Neural cell (in vitro differentiated cells): ENCODE measurements around the gene LIME1. TPM values are rescaled to one million over a fixed set of nuclear protein-coding genes. Genes with fewer than 3 reads are reported as not detected.

ENCODE experiments used
- H2AFZ ChIP-seq: fragments of 200-600, 300-800 bp; sonication (generic), shearing (Covaris generic); 2 replicates; pipeline ENCODE4 v1.6.0; 2014; ENCODE audit warnings: low read depth, mild to moderate bottlenecking, antibody characterized with exemption, low read length, moderate library complexity
- H3F3A ChIP-seq: fragments of 200-600 bp; shearing (Covaris generic); 2 replicates; pipeline ENCODE4 v1.6.1; 2016; ENCODE audit warnings: mild to moderate bottlenecking, moderate library complexity, mixed read lengths, antibody characterized with exemption, low read length; ENCODE audit not compliant: insufficient read depth, poor library complexity, severe bottlenecking
- H3K27ac ChIP-seq: fragments of 200-600, 300-800 bp; sonication (generic), shearing (Covaris generic); 2 replicates; pipeline ENCODE4 v1.5.1; 2014; ENCODE audit warnings: mild to moderate bottlenecking, low read length, moderate library complexity
- H3K27me3 ChIP-seq: fragments of 300-800, 200-600 bp; sonication (generic), shearing (Covaris generic); 2 replicates; pipeline ENCODE4 v1.6.0; 2014; ENCODE audit warnings: mild to moderate bottlenecking, low read depth, low read length, moderate library complexity; ENCODE audit not compliant: insufficient read depth
- H3K36me3 ChIP-seq: fragments of 300-800, 200-600 bp; sonication (generic), shearing (Covaris generic); 2 replicates; pipeline ENCODE4 v1.5.1; 2014; ENCODE audit warnings: mild to moderate bottlenecking, antibody characterized with exemption, low read length, moderate library complexity; ENCODE audit not compliant: insufficient read depth
- H3K4me2 ChIP-seq: fragments of 300-800, 200-600 bp; sonication (generic), shearing (Covaris generic); 2 replicates; pipeline ENCODE4 v1.6.0; 2014; ENCODE audit warnings: mild to moderate bottlenecking, low read length
- H3K4me3 ChIP-seq: fragments of 300-800, 200-600 bp; sonication (generic), shearing (Covaris generic); 2 replicates; pipeline ENCODE4 v1.5.1; 2014; ENCODE audit warnings: mild to moderate bottlenecking, low read length, moderate library complexity
- H3K79me2 ChIP-seq: fragments of 200-600 bp; shearing (Covaris generic); replicated peaks from 2 replicates; pipeline ENCODE4 v1.6.0; 2014; ENCODE audit warnings: mild to moderate bottlenecking, low read length, moderate library complexity; ENCODE audit not compliant: insufficient read depth
- H3K9ac ChIP-seq: fragments of 300-800, 200-600 bp; sonication (generic), shearing (Covaris generic); 2 replicates; pipeline ENCODE4 v1.6.1; 2016; ENCODE audit warnings: mild to moderate bottlenecking, low read length, mixed read lengths
- H3K9me2 ChIP-seq: fragments of 200-600 bp; shearing (Covaris generic); 2 replicates; pipeline ENCODE4 v1.6.1; 2016; ENCODE audit warnings: mild to moderate bottlenecking, low read length, mixed read lengths; ENCODE audit not compliant: insufficient read depth
- H3K9me3 ChIP-seq: fragments of 200-600, 300-800 bp; sonication (generic), shearing (Covaris generic); 2 replicates; pipeline ENCODE4 v1.6.1; 2016; ENCODE audit warnings: mild to moderate bottlenecking, mixed run types, low read length, moderate library complexity, mixed read lengths
- H4K20me1 ChIP-seq: fragments of 200-600 bp; shearing (Covaris generic); 2 replicates; pipeline ENCODE4 v1.6.1; 2016; ENCODE audit warnings: mild to moderate bottlenecking, mixed run types; ENCODE audit not compliant: insufficient read depth
- EP300 ChIP-seq: fragments of 450-650 bp; conservative IDR thresholded peaks from 2 replicates; pipeline ENCODE4 v1.6.1; 2014; ENCODE audit warnings: antibody characterized with exemption, mild to moderate bottlenecking, moderate library complexity; ENCODE audit not compliant: poor library complexity, severe bottlenecking
- EZH2 ChIP-seq: fragments of 200-600, 300-800 bp; shearing (Covaris generic), sonication (generic); IDR thresholded peaks from 2 replicates; pipeline ENCODE4 v1.6.1; 2014; ENCODE audit warnings: antibody characterized with exemption, low read length, borderline replicate concordance, mild to moderate bottlenecking; ENCODE audit not compliant: insufficient read depth, poor library complexity, severe bottlenecking
- MXI1 ChIP-seq: fragments of 450-650 bp; conservative IDR thresholded peaks from 2 replicates; pipeline ENCODE4 v1.6.1; 2014; ENCODE audit warnings: antibody characterized with exemption, mild to moderate bottlenecking; ENCODE audit not compliant: poor library complexity, severe bottlenecking
- POLR2AphosphoS5 ChIP-seq: IDR thresholded peaks from 2 replicates; pipeline ENCODE4 v1.6.1; 2012
- RAD21 ChIP-seq: fragments of 450-650 bp; conservative IDR thresholded peaks from 2 replicates; pipeline ENCODE4 v1.6.1; 2014; ENCODE audit warnings: antibody characterized with exemption, mild to moderate bottlenecking, moderate library complexity
- SMC3 ChIP-seq: fragments of 450-650 bp; conservative IDR thresholded peaks from 2 replicates; pipeline ENCODE4 v1.6.1; 2014; ENCODE audit warnings: antibody characterized with exemption, mild to moderate bottlenecking, moderate library complexity; ENCODE audit not compliant: poor library complexity
- TAF1 ChIP-seq: IDR thresholded peaks from 2 replicates; pipeline ENCODE4 v1.6.1; 2012; ENCODE audit warnings: low read depth
- polyA plus RNA-seq: library from polyadenylated mRNA; depleted of rRNA; stranded (reverse); fragments of >200 nt; gene quantifications from 2 replicates; pipeline ENCODE4 v1.2.3, GENCODE V29; 2014
- TF ChIP-seq, protein P1 (sequence below): fragments of 450-650 bp; IDR thresholded peaks from 2 replicates; pipeline ENCODE4 v1.5.1; 2014; ENCODE audit warnings: antibody characterized with exemption, mild to moderate bottlenecking, moderate library complexity; ENCODE audit not compliant: poor library complexity, severe bottlenecking
- TF ChIP-seq, protein P2 (sequence below): IDR thresholded peaks from 2 replicates; pipeline ENCODE4 v1.6.1; 2012; ENCODE audit warnings: borderline replicate concordance

LIME1 gene
- polyA plus RNA-seq, 1 donor from 2014 or later, result 65.2 TPM

DNA sequence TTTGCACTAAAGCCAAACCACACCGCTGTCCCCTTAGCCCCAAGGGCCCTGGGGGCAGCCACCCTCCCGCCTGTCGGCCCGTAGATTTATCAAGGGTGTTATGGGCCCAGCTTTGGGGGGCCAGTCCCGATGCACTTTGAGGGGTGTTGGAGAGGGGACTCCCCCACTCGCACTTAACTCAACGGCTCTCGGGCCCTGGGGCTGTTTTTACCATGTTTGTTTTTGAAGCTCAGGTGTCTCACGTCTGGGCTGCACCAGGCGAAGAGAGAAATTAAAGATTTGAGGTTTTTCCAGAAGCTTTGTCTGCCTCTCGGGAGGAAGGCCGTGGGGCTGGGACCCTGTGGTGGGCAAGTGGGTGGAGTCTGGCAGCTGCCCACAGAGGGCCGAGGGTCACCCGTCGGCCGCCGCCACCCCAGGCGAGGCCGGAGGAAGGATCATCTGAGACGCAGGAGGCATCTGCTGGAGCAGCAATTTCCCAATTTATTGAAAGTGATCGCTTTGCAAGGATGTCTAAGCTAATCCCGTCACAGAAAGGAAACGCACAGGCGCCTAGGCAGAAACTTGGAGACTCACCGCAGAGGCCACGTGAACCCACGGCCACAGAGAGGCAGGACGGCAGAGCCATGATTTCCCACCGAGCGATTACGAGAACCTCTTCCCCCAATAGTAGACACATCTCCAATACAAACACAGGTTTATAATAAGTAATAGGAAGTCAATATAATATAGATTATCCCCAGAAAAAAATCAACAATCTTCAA, 6.9 kb downstream of the LIME1 start:
- no peaks in the 10 kb centered on the region for H3F3A ChIP-seq
- TF ChIP-seq EP300, result no peak
- TF ChIP-seq POLR2AphosphoS5, result no peak
- H3K9me2 ChIP-seq, result no peaks in the 10 kb centered on the region
- no peaks in the 10 kb centered on the region for H3K36me3 ChIP-seq
- H3K4me3 ChIP-seq, result no peak overlapping the region
- no peak overlapping the region for H3K4me2 ChIP-seq
- no peaks in the 10 kb centered on the region for H3K9me3 ChIP-seq
- no peaks in the 10 kb centered on the region for H3K79me2 ChIP-seq
- H4K20me1 ChIP-seq, result no peaks in the 10 kb centered on the region
- no peak overlapping the region for H3K27ac ChIP-seq
- no peak overlapping the region for H3K9ac ChIP-seq
- no peaks in the 10 kb centered on the region for H3K27me3 ChIP-seq
- H2AFZ ChIP-seq, result no peak overlapping the region

DNA sequence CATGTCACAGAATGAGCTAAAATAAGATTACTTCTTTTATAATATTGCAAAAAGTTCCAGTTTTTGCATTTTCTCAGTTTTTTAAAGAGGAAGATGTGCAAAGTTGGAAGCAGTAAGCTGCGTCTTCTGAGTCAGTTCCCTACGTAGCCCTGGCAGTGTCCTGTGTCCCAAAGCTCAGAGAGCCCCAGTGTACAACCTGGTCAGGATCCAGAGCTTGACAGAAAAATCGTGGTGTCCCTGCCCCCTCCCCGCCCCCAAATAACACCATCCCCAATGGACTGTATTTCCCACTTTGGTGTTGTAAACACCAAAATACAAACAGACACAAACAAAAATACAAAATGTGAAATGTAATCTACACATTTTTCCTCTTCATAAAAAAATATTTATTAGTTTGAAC, 7.7 kb downstream of the LIME1 start:
- H2AFZ ChIP-seq, result no peak overlapping the region
- no peaks in the 10 kb centered on the region for H3K36me3 ChIP-seq
- H3K27me3 ChIP-seq, result no peaks in the 10 kb centered on the region
- H3K27ac ChIP-seq, result no peak overlapping the region
- H3K79me2 ChIP-seq, result no peaks in the 10 kb centered on the region
- TF ChIP-seq EZH2 (no peak), EP300 (no peak), RAD21 (no peak), MXI1 (no peak), TAF1 (no peak), SMC3 (no peak), POLR2AphosphoS5 (no peak)
- TF ChIP-seq, protein P1, sequence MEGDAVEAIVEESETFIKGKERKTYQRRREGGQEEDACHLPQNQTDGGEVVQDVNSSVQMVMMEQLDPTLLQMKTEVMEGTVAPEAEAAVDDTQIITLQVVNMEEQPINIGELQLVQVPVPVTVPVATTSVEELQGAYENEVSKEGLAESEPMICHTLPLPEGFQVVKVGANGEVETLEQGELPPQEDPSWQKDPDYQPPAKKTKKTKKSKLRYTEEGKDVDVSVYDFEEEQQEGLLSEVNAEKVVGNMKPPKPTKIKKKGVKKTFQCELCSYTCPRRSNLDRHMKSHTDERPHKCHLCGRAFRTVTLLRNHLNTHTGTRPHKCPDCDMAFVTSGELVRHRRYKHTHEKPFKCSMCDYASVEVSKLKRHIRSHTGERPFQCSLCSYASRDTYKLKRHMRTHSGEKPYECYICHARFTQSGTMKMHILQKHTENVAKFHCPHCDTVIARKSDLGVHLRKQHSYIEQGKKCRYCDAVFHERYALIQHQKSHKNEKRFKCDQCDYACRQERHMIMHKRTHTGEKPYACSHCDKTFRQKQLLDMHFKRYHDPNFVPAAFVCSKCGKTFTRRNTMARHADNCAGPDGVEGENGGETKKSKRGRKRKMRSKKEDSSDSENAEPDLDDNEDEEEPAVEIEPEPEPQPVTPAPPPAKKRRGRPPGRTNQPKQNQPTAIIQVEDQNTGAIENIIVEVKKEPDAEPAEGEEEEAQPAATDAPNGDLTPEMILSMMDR, result no peak
- TF ChIP-seq, protein P2, sequence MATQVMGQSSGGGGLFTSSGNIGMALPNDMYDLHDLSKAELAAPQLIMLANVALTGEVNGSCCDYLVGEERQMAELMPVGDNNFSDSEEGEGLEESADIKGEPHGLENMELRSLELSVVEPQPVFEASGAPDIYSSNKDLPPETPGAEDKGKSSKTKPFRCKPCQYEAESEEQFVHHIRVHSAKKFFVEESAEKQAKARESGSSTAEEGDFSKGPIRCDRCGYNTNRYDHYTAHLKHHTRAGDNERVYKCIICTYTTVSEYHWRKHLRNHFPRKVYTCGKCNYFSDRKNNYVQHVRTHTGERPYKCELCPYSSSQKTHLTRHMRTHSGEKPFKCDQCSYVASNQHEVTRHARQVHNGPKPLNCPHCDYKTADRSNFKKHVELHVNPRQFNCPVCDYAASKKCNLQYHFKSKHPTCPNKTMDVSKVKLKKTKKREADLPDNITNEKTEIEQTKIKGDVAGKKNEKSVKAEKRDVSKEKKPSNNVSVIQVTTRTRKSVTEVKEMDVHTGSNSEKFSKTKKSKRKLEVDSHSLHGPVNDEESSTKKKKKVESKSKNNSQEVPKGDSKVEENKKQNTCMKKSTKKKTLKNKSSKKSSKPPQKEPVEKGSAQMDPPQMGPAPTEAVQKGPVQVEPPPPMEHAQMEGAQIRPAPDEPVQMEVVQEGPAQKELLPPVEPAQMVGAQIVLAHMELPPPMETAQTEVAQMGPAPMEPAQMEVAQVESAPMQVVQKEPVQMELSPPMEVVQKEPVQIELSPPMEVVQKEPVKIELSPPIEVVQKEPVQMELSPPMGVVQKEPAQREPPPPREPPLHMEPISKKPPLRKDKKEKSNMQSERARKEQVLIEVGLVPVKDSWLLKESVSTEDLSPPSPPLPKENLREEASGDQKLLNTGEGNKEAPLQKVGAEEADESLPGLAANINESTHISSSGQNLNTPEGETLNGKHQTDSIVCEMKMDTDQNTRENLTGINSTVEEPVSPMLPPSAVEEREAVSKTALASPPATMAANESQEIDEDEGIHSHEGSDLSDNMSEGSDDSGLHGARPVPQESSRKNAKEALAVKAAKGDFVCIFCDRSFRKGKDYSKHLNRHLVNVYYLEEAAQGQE, result no peak
- H3K9ac ChIP-seq, result no peak overlapping the region
- no peaks in the 10 kb centered on the region for H3K9me2 ChIP-seq
- H3K4me2 ChIP-seq, result no peak overlapping the region
- H3F3A ChIP-seq, result no peaks in the 10 kb centered on the region
- no peaks in the 10 kb centered on the region for H3K9me3 ChIP-seq
- no peak overlapping the region for H3K4me3 ChIP-seq
- H4K20me1 ChIP-seq, result no peaks in the 10 kb centered on the region
